Nucleus accumbens (tissue), 56 donors: ENCODE measurements around the gene LRRC23.
"Not testable (repeated sequence)": the region's sequence is repeated elsewhere in the genome, so short reads cannot be mapped to it uniquely, and the experiment has no call there.

Experiments
- DNase-seq, 56 donors: peaks; one replicate each; lab custom pipeline; 2025; lab: John Stamatoyannopoulos, UW

Gene LRRC23

GRCh38 chr12:6899837-6900519 is 4.6 kb upstream of the LRRC23 start:
- DNase-seq = peak in 42 of 56 donors; percentile 3 to 76 (median 40)

- DNase-seq = no peak
These were observed 2.2 kb upstream of the LRRC23 start for GRCh38 chr12:6902448-6902847.

- no peak for DNase-seq
These were observed 900 bp upstream of the LRRC23 start for GRCh38 chr12:6903722-6904121.

GRCh38 chr12:6905414-6906040 is 905 bp downstream of the LRRC23 start:
- no peak for DNase-seq

GRCh38 chr12:6908141-6908540 is 3.5 kb downstream of the LRRC23 start:
- DNase-seq = not testable (repeated sequence)

GRCh38 chr12:6909421-6910145 is 5.0 kb downstream of the LRRC23 start:
- no peak for DNase-seq

GRCh38 chr12:6912164-6912935 is 7.7 kb downstream of the LRRC23 start:
- no peak for DNase-seq

- peak; percentile 23 to 91 (median 77) for DNase-seq
These were observed 9.8 kb downstream of the LRRC23 start, which contains the start of gene ENO2 for GRCh38 chr12:6914246-6914946. Gene ENO2 (plus strand): TSS chr12:6914580. CDS start chr12:6915833, 1,253 bp downstream.

- DNase-seq = peak in 9 of 56 donors; percentile 2 to 57 (median 28)
These were observed 10.5 kb downstream of the LRRC23 start for GRCh38 chr12:6914947-6915788.

GRCh38 chr12:6915789-6916285 is 11.2 kb downstream of the LRRC23 start:
- no peak for DNase-seq

GRCh38 chr12:6916426-6917200 is 12.0 kb downstream of the LRRC23 start:
- DNase-seq = no peak

GRCh38 chr12:6917491-6918231 is 13.0 kb downstream of the LRRC23 start:
- no peak for DNase-seq

- DNase-seq = no peak
These were observed 15.0 kb downstream of the LRRC23 start for GRCh38 chr12:6919588-6919987.

- no peak for DNase-seq
These were observed 16.9 kb downstream of the LRRC23 start for GRCh38 chr12:6921539-6921938.

GRCh38 chr12:6921996-6922946 is 17.6 kb downstream of the LRRC23 start:
- DNase-seq = no peak

- DNase-seq = no peak
These were observed 18.5 kb downstream of the LRRC23 start for GRCh38 chr12:6923003-6923732.
